AG08395 (cell line): ENCODE data around the gene HOXA2.

Source experiments
- DNase-seq: peaks from one replicate; pipeline ENCODE4 v3.0.0; 2012; ENCODE audit warnings: mixed read lengths, low spot score

The HOXA2 gene

GRCh38 chr7:27102581-27103442, at the start of gene HOXA2:
TSS of gene HOXA2 (minus strand) at chr7:27102683. CDS start at chr7:27102500, 183 bp downstream.
- DNase-seq = no peak

DNA sequence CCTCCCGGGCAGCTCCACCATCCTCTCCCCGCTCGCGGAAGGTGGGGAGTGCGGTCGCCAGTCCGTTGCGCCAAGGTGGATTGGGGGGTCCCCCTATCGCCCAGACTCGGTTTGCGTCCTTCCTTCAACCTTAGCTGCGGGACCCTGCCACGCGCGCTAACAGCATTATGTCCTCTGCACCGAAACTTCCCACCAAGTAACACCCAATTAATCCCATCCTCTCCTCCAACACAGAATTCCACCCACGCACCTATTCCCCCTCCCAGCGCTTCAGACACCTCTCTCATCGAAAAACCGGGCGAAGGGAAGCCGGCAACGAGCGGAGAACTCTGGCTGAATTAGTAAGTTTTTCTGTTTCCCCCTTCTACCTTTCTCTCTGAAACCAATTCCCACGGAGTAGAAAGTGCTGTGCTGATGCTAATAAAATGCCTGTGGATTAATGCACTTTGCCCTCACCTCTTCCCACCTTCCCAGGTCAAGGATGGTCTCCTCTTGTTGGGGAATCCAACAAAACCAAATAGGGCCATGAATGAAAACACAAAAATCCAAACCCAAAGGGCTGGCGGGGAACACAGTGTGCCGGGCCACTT, 49.0 kb upstream of the HOXA2 start:
- no peak for DNase-seq

DNA sequence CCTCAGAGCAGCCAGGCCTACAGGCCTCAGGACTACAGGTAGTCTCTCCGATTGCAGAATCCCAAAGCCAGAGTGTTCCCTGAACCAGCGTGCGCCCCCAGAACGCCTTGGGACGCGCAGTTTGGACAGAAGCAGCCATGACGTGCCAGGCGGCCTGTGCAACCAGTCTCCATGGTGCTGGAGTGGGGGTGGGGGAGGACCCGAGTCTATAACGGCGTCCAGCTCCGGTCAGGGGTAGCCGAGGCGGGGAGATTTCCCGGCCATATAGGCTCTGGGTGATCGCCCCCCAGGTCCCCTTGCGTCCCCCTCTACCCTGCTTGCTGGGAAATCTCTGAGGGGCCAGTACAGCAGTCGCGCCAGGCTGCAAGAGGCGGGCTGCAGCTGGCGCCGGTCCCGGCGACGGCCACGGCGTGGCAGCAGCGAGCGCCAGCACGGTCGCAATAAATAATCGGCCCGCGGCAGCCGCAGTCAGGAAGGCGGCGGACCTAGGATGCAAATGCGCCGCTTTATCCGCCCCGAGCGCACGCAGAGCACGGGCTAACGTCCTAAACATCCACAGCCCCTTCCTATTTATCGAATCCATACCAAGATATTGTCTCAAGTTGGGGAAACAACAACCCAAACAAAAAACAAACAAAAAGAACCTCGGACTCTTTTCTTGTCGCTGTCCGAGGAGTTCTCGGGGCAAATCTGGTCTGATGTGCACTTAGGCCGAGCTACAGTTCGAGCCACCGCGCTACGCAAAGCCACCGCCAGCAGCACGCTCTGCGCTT, 48.3 kb upstream of the HOXA2 start:
- DNase-seq = peak; percentile 87

DNA sequence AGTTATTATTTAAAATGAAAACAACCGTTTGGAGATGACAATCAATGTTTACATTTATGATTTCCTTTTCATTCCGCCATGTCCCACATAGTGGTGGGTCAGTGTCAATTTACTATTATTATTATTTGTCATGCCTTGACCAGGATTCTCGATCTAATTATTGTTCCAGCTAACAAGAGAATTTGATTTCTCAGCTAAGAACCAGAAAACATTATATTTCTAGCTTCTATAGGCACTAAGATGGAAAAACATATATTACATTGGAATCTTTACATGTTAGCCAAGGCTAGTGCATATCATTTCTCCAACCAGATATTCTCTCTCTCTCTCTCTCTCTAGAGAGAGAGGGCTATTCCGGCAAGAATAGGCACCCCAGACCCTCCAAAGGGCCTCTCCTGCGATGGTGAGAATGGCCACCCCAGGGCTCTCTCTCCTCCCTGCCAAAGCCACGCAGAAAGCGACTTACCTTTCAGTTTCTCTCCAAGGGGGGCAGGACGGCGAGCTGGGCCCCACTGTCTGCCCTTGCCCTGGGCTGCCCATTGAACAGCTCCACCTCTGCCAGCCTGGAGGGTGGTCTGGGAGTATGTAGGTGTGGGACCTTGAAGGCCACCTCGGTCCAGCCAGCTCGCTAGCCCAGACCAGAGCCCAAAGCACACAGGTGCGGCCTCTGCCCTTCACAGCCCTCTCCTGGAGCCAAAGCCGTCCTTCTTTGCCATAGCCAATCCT, 47.5 kb upstream of the HOXA2 start:
- DNase-seq = no peak

GRCh38 chr7:27148756-27149641, 46.5 kb upstream of the HOXA2 start:
- peak; percentile 31 for DNase-seq

DNA sequence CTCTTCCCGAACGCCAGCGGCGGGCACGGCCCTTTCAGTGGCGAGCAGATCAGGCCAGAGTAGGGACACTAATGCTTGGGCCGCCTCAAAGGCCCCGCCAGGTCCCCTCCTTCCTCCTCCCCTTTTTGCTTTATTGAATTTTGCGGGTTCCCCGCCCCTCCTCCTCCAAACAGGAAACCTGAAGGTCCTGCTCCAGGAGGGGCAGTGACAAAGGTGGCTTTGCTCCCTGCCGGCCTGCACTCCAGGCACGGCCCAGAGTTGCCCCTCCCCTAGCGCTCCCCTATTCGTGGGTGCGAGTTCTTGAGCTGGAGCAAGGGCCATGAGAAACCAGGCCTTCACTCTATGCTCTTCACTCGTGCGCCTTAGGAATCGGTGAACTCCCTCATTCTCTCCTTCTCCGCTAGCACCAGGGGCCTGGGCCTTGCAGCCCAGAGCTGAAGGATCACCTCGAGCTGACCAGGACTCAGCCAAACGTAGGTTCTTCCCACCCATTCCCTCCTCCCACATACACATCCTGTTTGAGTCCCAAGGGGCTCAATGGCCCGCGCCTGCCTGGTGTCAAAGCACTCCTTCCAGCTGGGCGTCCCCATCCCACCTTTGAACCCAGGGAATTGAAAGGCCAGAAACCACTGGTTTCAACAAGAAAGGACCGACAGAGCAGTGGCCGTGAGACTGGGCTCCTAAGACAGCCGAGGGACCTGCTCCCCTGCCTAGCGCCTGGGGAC, 45.7 kb upstream of the HOXA2 start:
- DNase-seq = peak; percentile 31

DNA sequence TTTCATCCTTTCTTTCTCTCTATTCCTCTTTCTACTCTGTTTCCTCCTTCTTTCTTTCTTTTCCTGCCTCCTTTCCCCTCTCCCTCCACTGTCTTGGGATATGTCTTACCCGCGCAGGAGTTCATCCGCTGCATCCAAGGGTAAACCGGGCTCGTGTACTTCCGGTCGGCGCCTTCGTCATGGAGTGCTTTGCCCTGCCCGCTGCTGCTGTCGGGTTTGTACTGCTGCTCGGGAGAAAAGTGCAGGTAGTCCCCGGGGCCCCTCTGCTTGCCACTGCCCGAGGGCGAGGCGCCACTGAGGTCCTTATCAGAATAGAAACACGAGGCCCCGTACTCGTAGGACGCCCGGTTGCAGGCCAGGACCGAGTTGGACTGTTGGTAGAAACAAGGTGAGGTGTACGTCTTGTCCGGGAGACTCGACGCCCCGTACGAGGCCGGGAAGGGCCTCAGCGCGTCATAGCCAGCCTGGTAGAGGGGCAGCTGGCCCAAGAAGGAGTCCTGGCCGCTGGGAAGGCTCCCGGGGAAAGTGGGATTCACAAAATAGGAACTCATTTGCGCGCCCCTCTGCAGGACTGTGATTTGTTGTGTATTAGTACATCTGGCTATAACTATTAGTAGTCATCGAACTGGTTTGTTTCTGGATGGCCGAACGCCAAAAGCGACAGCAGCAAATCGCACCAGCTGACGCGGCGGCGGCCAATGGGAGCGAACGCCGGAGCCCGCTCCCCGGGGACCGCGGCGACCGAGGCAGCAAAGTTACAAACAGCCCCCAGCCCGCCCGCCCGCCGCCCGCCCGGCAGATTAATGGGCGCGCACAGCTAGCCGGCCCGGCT, 44.9 kb upstream of the HOXA2 start, which contains the start of gene HOXA6:
Gene HOXA6 (minus strand): TSS at position 576 of the 832 bp plus-strand sequence. CDS start 25 bp downstream, at position 551.
- DNase-seq = peak; percentile 61

- DNase-seq = no peak
These were observed 44.2 kb upstream of the HOXA2 start for GRCh38 chr7:27146491-27147198.

DNA sequence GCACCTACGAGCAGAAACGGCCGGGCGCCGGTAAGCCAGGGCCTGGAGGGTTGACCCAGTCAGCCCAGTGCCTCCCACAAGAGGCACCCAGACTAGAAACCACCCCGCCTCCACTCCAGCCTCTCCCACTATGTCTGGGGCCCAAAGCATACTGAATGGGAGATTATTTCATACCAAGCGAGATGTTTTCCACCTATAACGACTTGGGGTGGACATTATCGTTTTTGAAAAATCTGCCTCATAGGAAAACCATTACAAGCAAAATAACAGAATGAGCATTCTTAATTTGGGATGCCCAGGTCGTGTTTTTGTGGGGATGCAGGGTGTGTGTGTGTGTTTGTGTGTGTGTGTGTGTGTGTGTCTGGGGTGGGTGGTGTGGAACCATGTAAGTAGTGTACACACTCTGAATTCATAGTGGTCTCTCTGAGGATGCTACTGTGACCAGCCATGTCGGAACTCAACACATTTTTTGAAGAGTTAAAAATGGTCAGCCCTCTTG, 43.5 kb upstream of the HOXA2 start:
- no peak for DNase-seq

DNA sequence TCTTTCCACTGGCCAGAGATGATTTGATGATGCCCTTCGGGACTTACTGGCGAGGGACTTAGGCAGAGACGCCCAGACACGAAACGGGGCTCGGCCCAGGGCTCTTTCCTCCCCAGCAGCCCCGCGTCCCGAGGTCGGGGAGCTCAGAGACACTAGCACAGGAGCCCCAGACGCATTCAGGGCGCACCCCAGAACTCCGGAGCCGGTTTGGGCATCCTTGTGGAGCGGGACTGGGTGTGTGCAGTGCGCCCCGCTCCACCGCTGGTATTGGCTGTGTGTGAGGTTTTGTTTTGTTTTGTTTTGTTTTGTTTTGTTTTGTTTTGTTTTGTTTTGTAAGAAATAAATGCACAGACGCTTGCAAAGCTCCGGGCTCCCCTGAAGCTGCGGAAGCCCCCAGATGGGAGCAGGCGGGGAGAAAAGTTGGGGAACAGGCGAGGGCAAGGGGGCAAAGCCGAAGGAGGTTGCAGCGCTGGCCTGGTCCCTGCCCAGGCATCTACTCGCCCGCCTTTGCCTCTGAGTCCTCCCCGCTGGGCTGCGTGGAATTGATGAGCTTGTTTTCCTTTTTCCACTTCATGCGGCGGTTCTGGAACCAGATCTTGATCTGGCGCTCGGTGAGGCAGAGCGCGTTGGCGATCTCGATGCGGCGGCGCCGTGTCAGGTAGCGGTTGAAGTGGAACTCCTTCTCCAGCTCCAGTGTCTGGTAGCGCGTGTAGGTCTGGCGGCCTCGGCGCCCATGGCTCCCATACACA, 42.9 kb upstream of the HOXA2 start:
- DNase-seq = no peak

- no peak for DNase-seq
These were observed 42.3 kb upstream of the HOXA2 start for GRCh38 chr7:27144781-27145164.

DNA sequence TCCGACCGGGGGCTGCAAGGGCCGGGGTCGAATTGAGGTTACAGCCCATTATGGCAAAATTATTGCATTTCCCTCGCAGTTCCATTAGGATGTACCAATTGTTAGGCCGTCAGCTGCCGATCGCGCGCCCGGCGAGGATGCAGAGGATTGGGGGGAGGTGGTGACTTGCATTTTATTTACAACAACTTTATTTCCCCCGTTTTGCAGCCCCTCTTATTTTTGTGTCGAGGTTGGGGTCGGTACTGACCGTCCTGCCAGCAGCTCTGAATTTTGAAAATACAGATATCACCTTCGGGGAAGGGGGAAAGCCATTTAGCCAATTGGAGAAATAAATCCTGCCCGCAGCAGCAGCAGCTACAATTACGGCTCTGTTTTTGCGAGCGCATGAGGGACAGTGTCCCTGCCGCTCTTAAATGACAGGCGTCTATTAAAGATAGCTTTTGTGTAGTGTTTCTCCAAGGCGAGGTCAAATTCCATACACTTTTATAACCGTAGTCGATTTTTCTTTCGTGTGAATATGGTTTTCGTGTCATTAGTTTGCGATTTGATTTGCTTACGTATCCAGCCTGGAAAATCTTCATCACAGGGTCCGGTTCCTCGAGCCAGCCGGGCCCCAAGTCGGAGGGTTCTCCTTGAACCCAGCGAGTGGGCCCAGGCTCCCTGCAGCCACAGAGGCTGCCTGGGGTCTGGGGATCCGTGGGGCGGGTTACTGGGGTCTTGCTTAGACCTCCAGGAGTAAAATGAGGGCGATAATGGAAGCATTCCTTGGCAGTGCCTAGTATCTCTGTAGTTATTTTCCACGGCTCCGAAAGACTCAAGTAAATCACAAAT, 41.7 kb upstream of the HOXA2 start:
- no peak for DNase-seq

DNA sequence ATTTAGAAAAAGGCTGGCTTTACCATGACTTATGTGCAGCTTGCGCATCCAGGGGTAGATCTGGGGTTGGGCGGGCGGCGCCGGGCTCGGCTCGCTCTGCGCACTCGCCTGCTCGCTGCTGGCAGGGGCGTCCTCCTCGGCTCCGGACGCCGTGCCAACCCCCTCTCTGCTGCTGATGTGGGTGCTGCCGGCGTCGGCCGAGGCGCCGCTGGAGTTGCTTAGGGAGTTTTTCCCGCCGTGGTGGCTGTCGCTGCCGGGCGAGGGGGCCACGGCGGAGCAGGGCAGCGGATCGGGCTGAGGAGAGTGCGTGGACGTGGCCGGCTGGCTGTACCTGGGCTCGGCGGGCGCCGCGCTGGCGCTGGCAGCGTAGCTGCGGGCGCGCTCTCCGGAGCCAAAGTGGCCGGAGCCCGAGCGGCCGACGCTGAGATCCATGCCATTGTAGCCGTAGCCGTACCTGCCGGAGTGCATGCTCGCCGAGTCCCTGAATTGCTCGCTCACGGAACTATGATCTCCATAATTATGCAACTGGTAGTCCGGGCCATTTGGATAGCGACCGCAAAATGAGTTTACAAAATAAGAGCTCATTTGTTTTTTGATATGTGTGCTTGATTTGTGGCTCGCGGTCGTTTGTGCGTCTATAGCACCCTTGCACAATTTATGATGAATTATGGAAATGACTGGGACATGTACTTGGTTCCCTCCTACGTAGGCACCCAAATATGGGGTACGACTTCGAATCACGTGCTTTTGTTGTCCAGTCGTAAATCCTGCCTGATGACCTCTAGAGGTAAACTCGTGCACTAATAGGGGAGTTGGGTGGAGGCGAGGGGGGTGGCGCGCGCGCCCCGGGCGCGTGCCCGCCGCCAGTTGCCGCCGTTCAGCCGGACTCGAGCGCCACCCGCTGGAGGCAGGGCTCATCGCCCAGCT, 40.8 kb upstream of the HOXA2 start, which contains the start of gene HOXA5:
Gene HOXA5 (minus strand): TSS at position 659 of the 927 bp plus-strand sequence. CDS start 74 bp downstream, at position 585.
- DNase-seq = no peak

DNA sequence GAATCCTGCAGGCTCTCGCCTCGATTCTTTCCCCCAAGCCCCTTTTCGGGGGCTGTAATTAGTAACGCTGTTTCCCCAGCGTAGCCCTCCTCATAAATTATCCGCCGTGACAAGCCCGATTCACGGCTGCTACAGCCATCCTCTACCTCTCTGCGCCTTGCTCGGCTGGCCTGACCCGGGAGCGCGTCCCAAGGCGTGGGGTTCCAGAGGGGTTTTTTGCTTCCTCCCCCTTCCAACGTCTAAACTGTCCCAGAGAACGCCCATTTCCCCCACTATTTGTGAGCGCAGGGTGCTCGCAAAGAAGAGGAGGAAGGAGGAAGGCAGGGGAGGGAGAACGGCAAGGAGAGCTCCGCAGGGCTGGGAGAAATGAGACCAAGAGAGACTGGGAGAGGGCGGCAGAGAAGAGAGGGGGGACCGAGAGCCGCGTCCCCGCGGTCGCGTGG, 40.1 kb upstream of the HOXA2 start:
- DNase-seq = no peak

DNA sequence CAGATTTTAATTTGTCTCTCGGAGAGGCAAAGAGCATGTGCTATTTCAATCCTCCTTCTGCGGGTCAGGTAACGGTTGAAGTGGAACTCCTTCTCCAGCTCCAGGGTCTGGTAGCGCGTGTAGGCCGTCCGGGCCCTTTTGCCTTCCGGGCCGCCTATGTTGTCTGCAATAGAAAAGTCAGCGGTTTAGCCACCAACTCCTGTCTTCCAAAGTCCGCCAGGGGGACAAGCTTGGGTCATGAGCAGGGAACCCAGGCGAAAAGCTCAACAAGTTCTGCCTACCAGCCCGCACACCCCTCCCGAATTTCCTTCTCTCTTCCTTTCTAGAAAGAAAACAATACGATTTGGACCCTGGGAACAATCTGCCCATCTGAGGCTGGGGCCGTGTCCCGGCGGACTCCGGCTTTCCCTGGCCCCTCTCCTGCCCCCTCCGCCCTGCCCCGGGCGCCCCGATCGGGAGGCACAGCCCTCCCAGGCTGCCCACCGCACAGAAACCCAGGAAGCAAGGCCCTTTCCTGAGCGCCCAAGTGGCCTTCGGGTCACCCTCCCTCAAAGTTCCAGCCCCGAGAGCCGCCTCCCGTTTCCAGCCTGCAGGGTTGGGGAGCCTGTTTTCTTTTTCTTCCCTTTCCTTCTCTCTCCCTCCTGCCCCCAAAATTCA, 39.6 kb upstream of the HOXA2 start:
- no peak for DNase-seq
